Esophagus squamous epithelium (tissue), 5 donors: ENCODE results near the gene WAPL. TPM values are rescaled to one million over a fixed set of nuclear protein-coding genes. Genes with fewer than 3 reads are reported as not detected.

Source experiments
- DNase-seq: peaks from one replicate; lab custom pipeline; 2025; lab: John Stamatoyannopoulos, UW
- H3K27ac ChIP-seq, 4 donors: fragments of 200-600 bp; sonication (generic); one replicate each; pipeline ENCODE4 v1.5.1; 2016 to 2019; ENCODE audit warnings: mild to moderate bottlenecking in 1 of 4
- H3K27me3 ChIP-seq, 4 donors: fragments of 200-600 bp; sonication (generic); 1 replicate in 3 of 4; 2 replicates in 1 of 4; pipeline versions ENCODE4 v1.5.1 to v1.6.0; 2017 to 2021; ENCODE audit warnings: antibody characterized with exemption in 1 of 4
- H3K36me3 ChIP-seq, 3 donors: fragments of 200-600 bp; sonication (generic); one replicate each; pipeline ENCODE4 v1.5.1; 2016 to 2019
- H3K4me1 ChIP-seq, 3 donors: fragments of 200-600 bp; sonication (generic); one replicate each; pipeline ENCODE4 v1.5.1; 2017 to 2019
- H3K4me3 ChIP-seq, 4 donors: fragments of 200-600 bp; sonication (generic); 1 replicate in 3 of 4; 2 replicates in 1 of 4; pipeline ENCODE4 v1.5.1; 2016 to 2019; ENCODE audit warnings: mild to moderate bottlenecking in 2 of 4, moderate library complexity in 1 of 4
- H3K9me3 ChIP-seq, 3 donors: fragments of 200-600 bp; sonication (generic); one replicate each; pipeline ENCODE4 v1.5.1; 2016 to 2019
- CTCF ChIP-seq, 6 experiments: fragments of 450-650 bp in 4 of 6; fragments of 200-600 bp in 2 of 6; sonication (generic) in 2 of 6; IDR thresholded peaks; one replicate each; pipeline ENCODE4 v1.5.1; 2016 to 2019; ENCODE audit warnings: antibody characterized with exemption in 6 of 6, mild to moderate bottlenecking in 4 of 6, moderate library complexity in 4 of 6
- POLR2A ChIP-seq, 4 donors: fragments of 450-650 bp; IDR thresholded peaks; one replicate each; pipeline ENCODE4 v1.6.1; 2017; ENCODE audit warnings: antibody characterized with exemption in 4 of 4, mild to moderate bottlenecking in 4 of 4, moderate library complexity in 3 of 4
- whole genome bisulfite sequencing, 2 donors: methylation state at CpG; one replicate each; pipeline ENCODE4 v1.1.5; 2018; 5-methylcytosine and 5-hydroxymethylcytosine counted together
- intact Hi-C: fragments of 100-400 bp; cut with DNase I; formaldehyde crosslinking; loops from one replicate; pipeline ENCODE4 v1.15.0; 2022
- total RNA-seq, 4 donors: library from RNA; depleted of rRNA; stranded (reverse); fragments of >200 nt; gene quantifications; one replicate each; pipeline ENCODE4 v1.1.0, GENCODE V29; 2016
- donor health status: DM: yes; HTN: yes; CAD: no.

Gene WAPL
- total RNA-seq, 4 donors from 2014 or later: 21.4 to 44.4 (median 28.2) TPM

- no peaks in the 10 kb centered on the region for H3K9me3 ChIP-seq
- H3K4me1 ChIP-seq: peaks cover 0 to 58% (median 8%) of the 10 kb centered on the region in 3 donors
- intact Hi-C loops: no loop called here
- no peak overlapping the region for H3K27ac ChIP-seq
- no peaks in the 10 kb centered on the region for H3K27me3 ChIP-seq
- WGBS, 2 donors: 85 to 90% methylated on average over 5 of the region's 5 CpGs
- TF ChIP-seq POLR2A (IDR thresholded peaks at IDR 0.05) (no peak), CTCF (IDR thresholded peaks at IDR 0.05) (no peak)
- H3K36me3 ChIP-seq: peaks cover 0 to 60% (median 4%) of the 10 kb centered on the region in 3 donors
- no peak overlapping the region for H3K4me3 ChIP-seq
- DNase-seq: no peak
These were observed 10.3 kb downstream of the WAPL start for GRCh38 chr10:86511027-86511865.

- Histone ChIP-seq H3K27ac (no peak overlapping the region), H3K9me3 (no peaks in the 10 kb centered on the region), H3K27me3 (no peaks in the 10 kb centered on the region), H3K4me1 (peaks cover 0 to 41% (median 8%) of the 10 kb centered on the region in 3 donors), H3K36me3 (peaks cover 0 to 55% (median 4%) of the 10 kb centered on the region in 3 donors), H3K4me3 (no peak overlapping the region)
- no peak for DNase-seq
- TF ChIP-seq POLR2A (IDR thresholded peaks at IDR 0.05) (no peak), CTCF (IDR thresholded peaks at IDR 0.05) (no peak)
- intact Hi-C loops: no loop called here
- 86 to 89% methylated on average over 3 of the region's 3 CpGs for WGBS, 2 donors
These were observed 12.4 kb downstream of the WAPL start for GRCh38 chr10:86509145-86509544.

GRCh38 chr10:86508217-86508616 is 13.4 kb downstream of the WAPL start:
- WGBS, 2 donors: 93 to 96% methylated on average over 6 of the region's 6 CpGs
- intact Hi-C loops: no loop called here
- TF ChIP-seq POLR2A (IDR thresholded peaks at IDR 0.05): no peak
- no peak overlapping the region for H3K27ac ChIP-seq
- H3K36me3 ChIP-seq: peaks cover 0 to 55% (median 4%) of the 10 kb centered on the region in 3 donors
- peaks cover 0 to 31% (median 8%) of the 10 kb centered on the region in 3 donors for H3K4me1 ChIP-seq
- H3K27me3 ChIP-seq: no peaks in the 10 kb centered on the region
- no peak overlapping the region for H3K4me3 ChIP-seq
- no peaks in the 10 kb centered on the region for H3K9me3 ChIP-seq
- no peak for DNase-seq

- no peaks in the 10 kb centered on the region for H3K27me3 ChIP-seq
- intact Hi-C loops: no loop called here
- 68 to 70% methylated on average over 4 of the region's 4 CpGs for WGBS, 2 donors
- H3K27ac ChIP-seq: no peak overlapping the region
- H3K9me3 ChIP-seq: no peaks in the 10 kb centered on the region
- H3K36me3 ChIP-seq: peaks cover 0 to 67% (median 4%) of the 10 kb centered on the region in 3 donors
- TF ChIP-seq POLR2A (IDR thresholded peaks at IDR 0.05) (no peak), CTCF (IDR thresholded peaks at IDR 0.05) (no peak)
- no peak for DNase-seq
- peaks cover 0 to 14% (median 0%) of the 10 kb centered on the region in 3 donors for H3K4me1 ChIP-seq
- no peak overlapping the region for H3K4me3 ChIP-seq
These were observed 15.1 kb downstream of the WAPL start for GRCh38 chr10:86506499-86506898.

GRCh38 chr10:86506062-86506461 is 15.5 kb downstream of the WAPL start:
- no peak for TF ChIP-seq POLR2A (IDR thresholded peaks at IDR 0.05)
- TF ChIP-seq CTCF (IDR thresholded peaks at IDR 0.05): no peak
- 68 to 70% methylated on average over 2 of the region's 2 CpGs for WGBS, 2 donors
- H3K27ac ChIP-seq: no peak overlapping the region
- H3K4me3 ChIP-seq: no peak overlapping the region
- peaks cover 0 to 70% (median 4%) of the 10 kb centered on the region in 3 donors for H3K36me3 ChIP-seq
- intact Hi-C loops: no loop called here
- peaks cover 0 to 12% (median 0%) of the 10 kb centered on the region in 3 donors for H3K4me1 ChIP-seq
- no peak for DNase-seq
- H3K9me3 ChIP-seq: no peaks in the 10 kb centered on the region
- H3K27me3 ChIP-seq: no peaks in the 10 kb centered on the region
